Loucy (cell line): Measurements from ENCODE around the gene CLTCL1.

Experiments used
- EZH2phosphoT487 ChIP-seq: fragments of 200-600 bp; IDR thresholded peaks from 2 replicates; pipeline ENCODE4 v1.6.1; 2018; ENCODE audit warnings: antibody characterized with exemption, mild to moderate bottlenecking, moderate library complexity, borderline replicate concordance
- TF ChIP-seq, protein P1 (sequence below): fragments of 200-600 bp; sonication (generic); conservative IDR thresholded peaks from 2 replicates; pipeline ENCODE4 v1.5.1; 2014; ENCODE audit warnings: mild to moderate bottlenecking, antibody characterized with exemption, low read length

DNA sequence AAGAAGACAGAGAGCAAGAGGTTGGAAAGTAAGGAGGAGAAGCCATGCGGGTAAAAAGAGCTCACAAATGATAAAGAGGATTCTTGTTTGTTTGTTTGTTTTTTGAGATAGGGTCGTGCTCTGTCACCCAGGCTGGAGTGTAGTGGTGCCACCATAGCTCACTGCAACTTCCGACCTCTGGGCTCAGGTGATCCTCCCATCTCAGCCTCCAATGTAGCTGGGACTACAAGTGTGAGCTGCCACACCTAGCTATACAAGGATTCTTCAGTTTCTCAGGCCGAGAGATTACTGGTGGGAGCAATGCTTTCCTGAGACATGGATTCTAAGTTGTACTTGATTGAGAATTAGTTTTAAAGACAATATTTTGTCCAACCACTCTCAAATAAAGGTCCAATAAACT is 55.6 kb downstream of the CLTCL1 start:
- TF ChIP-seq, protein P1, sequence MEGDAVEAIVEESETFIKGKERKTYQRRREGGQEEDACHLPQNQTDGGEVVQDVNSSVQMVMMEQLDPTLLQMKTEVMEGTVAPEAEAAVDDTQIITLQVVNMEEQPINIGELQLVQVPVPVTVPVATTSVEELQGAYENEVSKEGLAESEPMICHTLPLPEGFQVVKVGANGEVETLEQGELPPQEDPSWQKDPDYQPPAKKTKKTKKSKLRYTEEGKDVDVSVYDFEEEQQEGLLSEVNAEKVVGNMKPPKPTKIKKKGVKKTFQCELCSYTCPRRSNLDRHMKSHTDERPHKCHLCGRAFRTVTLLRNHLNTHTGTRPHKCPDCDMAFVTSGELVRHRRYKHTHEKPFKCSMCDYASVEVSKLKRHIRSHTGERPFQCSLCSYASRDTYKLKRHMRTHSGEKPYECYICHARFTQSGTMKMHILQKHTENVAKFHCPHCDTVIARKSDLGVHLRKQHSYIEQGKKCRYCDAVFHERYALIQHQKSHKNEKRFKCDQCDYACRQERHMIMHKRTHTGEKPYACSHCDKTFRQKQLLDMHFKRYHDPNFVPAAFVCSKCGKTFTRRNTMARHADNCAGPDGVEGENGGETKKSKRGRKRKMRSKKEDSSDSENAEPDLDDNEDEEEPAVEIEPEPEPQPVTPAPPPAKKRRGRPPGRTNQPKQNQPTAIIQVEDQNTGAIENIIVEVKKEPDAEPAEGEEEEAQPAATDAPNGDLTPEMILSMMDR: no peak
- TF ChIP-seq EZH2phosphoT487: no peak
